Activated CD4-positive, alpha-beta T cell treated with anti-CD3 and anti-CD28 coated beads for 36 hours (primary cell): ENCODE results near the gene MAPK4. TPM values are rescaled to one million over a fixed set of nuclear protein-coding genes. Genes with fewer than 3 reads are reported as not detected.
"Not testable (repeated sequence)": the region's sequence is repeated elsewhere in the genome, so short reads cannot be mapped to it uniquely, and the experiment has no call there.

ENCODE experiments used
- ATAC-seq: fragments of 200-7000 bp; cut with Tn5 transposase; one replicate; pipeline ENCODE4 v1.10.0; 2021; ENCODE audit warnings: mild to moderate bottlenecking, moderate library complexity
- CTCF ChIA-PET: fragments of 350-600 bp; sonication (Branson Sonifier 250); formaldehyde crosslinking; loops from one replicate; lab custom pipeline; 2021; ENCODE audit warnings: antibody characterized with exemption; lab: Charles Lee
- POLR2A ChIA-PET: fragments of 350-600 bp; sonication (Branson Sonifier 250); formaldehyde crosslinking; loops from one replicate; lab custom pipeline; 2021; ENCODE audit warnings: antibody characterized with exemption, inconsistent platforms; lab: Charles Lee
- DNase-seq: peaks from one replicate; pipeline ENCODE4 v3.0.0-alpha.2; 2020
- H3K27ac Mint-ChIP-seq: one replicate; pipeline ENCODE4 v1.8.0; 2021; ENCODE audit warnings: mixed read lengths
- H3K27me3 Mint-ChIP-seq: one replicate; pipeline ENCODE4 v1.8.0; 2021; ENCODE audit warnings: mixed read lengths
- H3K36me3 Mint-ChIP-seq: one replicate; pipeline ENCODE4 v1.8.0; 2021; ENCODE audit warnings: low read depth, mixed read lengths
- H3K4me1 Mint-ChIP-seq: one replicate; pipeline ENCODE4 v1.8.0; 2021; ENCODE audit warnings: mixed read lengths
- H3K4me3 Mint-ChIP-seq: one replicate; pipeline ENCODE4 v1.8.0; 2021; ENCODE audit warnings: mild to moderate bottlenecking, moderate library complexity, mixed read lengths
- H3K9me3 Mint-ChIP-seq: one replicate; pipeline ENCODE4 v1.8.0; 2021; ENCODE audit warnings: low read depth, mixed read lengths
- intact Hi-C, 2 experiments: fragments of 100-400 bp; cut with DNase I in 1 of 2; cut with micrococcal nuclease in 1 of 2; formaldehyde crosslinking; loops; one replicate each; pipeline versions ENCODE4 v1.14.2 to v1.15.1; 2022 to 2024; cut with DNase I, micrococcal nuclease
- total RNA-seq, 2 experiments: library from RNA; stranded (reverse); gene quantifications; one replicate each; pipeline ENCODE4 v1.2.3, GENCODE V29; 2021

MAPK4 gene
- not detected for total RNA-seq

- DNase-seq, result peak; percentile 43
- CTCF ChIA-PET, result no interaction called here
- peaks cover 9% of the 10 kb centered on the region for H3K9me3 Mint-ChIP-seq
These were observed at the start of gene MAPK4 for GRCh38 chr18:50559752-50560680. TSS of gene MAPK4 (plus strand) at chr18:50560087. CDS start at chr18:50663959, 103,872 bp downstream.

DNA sequence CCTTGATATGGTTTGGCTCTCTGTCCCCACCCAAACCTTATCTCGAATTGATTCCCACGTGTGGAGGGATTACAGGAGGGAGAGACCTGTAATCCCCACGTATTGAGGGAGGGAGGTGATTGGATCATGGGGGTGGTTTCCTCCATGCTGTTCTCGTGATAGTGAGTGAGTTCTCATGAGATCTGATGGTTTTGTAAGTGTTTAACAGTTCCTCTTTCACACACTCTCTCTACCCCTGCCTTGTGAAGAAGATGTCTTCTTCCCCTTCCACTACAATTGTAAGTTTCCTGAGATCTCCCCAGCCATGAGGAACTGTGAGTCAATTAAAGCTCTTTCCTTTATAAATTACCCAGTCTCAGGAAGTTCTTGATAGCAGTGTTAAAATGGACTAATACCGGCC is 42.6 kb upstream of the MAPK4 start:
- H3K27me3 Mint-ChIP-seq, H3K36me3 Mint-ChIP-seq, H3K4me1 Mint-ChIP-seq, POLR2A ChIA-PET, DNase-seq, H3K9me3 Mint-ChIP-seq, intact Hi-C loops, H3K4me3 Mint-ChIP-seq, CTCF ChIA-PET, H3K27ac Mint-ChIP-seq, ATAC-seq: not testable (repeated sequence)

More at GRCh38 chr18:50559752-50560680, at the start of gene MAPK4:
- Mint-ChIP-seq H3K27ac (no peak within 1 kb of the TSS), H3K4me3 (peak within 1 kb of the TSS; percentile 46), H3K4me1 (peaks cover 4% of the 10 kb centered on the region), H3K36me3 (no peaks in the 10 kb centered on the region), H3K27me3 (peaks cover 61% of the 10 kb centered on the region)
- intact Hi-C loops, result no loop called here
- ATAC-seq, result peak; percentile 83
- POLR2A ChIA-PET, result interaction anchor here (0.5 kb wide), 1 partner anchor 1665 kb away, joined by 4 read pairs; no protein-coding TSS in a partner anchor

- POLR2A ChIA-PET, result no interaction called here
- CTCF ChIA-PET, result no interaction called here
- no peak for ATAC-seq
- Mint-ChIP-seq H3K27ac (no peak overlapping the region), H3K9me3 (no peaks in the 10 kb centered on the region), H3K4me3 (no peak overlapping the region), H3K4me1 (no peaks in the 10 kb centered on the region), H3K36me3 (no peaks in the 10 kb centered on the region), H3K27me3 (peaks cover 12% of the 10 kb centered on the region)
- DNase-seq, result no peak
- intact Hi-C loops, result no loop called here
These were observed 40.9 kb upstream of the MAPK4 start for GRCh38 chr18:50518787-50519546.

DNA sequence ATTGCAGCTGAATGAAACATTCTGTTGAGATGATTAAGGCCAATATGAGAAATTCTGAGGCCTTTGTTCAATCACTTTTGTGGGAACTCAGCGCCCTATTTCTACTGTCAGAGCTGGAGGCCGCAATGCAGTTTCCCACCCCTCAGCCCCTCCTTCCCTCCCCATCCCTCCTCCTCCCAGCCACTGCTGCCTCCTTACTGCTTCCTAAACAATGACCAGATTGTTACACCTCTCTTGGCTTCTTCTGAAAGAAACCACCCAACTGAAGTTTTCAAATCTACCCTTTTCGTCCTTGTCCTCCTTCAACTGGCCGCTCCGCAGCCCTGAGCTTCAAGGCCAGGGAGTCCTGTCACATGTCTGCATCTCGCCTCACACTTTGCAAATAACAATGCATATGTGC is 36.7 kb upstream of the MAPK4 start:
- no peaks in the 10 kb centered on the region for H3K36me3 Mint-ChIP-seq
- H3K27ac Mint-ChIP-seq, result no peak overlapping the region
- ATAC-seq (no peak), DNase-seq (no peak)
- peaks cover 2% of the 10 kb centered on the region for H3K9me3 Mint-ChIP-seq
- intact Hi-C loops, result no loop called here
- H3K4me3 Mint-ChIP-seq, result no peak overlapping the region
- CTCF ChIA-PET, result interaction anchor here (0.6 kb wide), 1 partner anchor 126 kb away, joined by 3 read pairs; no protein-coding TSS in a partner anchor
- H3K27me3 Mint-ChIP-seq, result peaks cover 18% of the 10 kb centered on the region
- no peaks in the 10 kb centered on the region for H3K4me1 Mint-ChIP-seq
- POLR2A ChIA-PET, result no interaction called here

- no peak overlapping the region for H3K4me3 Mint-ChIP-seq
- H3K4me1 Mint-ChIP-seq, result no peaks in the 10 kb centered on the region
- H3K27me3 Mint-ChIP-seq, result peaks cover 14% of the 10 kb centered on the region
- ChIA-PET CTCF (interaction anchor here (0.7 kb wide), 1 partner anchor 1099 kb away, joined by 4 read pairs; no protein-coding TSS in a partner anchor), POLR2A (no interaction called here)
- H3K27ac Mint-ChIP-seq, result no peak overlapping the region
- H3K36me3 Mint-ChIP-seq, result no peaks in the 10 kb centered on the region
- intact Hi-C loops, result no loop called here
- DNase-seq, result no peak
- H3K9me3 Mint-ChIP-seq, result peaks cover 8% of the 10 kb centered on the region
- no peak for ATAC-seq
These were observed 32.1 kb upstream of the MAPK4 start for GRCh38 chr18:50527636-50528307.

- intact Hi-C loops, result no loop called here
- Mint-ChIP-seq H3K4me3 (no peak overlapping the region), H3K27ac (no peak overlapping the region), H3K36me3 (no peaks in the 10 kb centered on the region), H3K27me3 (peaks cover 10% of the 10 kb centered on the region), H3K9me3 (peaks cover 14% of the 10 kb centered on the region), H3K4me1 (no peaks in the 10 kb centered on the region)
- no peak for DNase-seq
- POLR2A ChIA-PET, result no interaction called here
- ATAC-seq, result no peak
- CTCF ChIA-PET, result no interaction called here
These were observed 31.1 kb upstream of the MAPK4 start for GRCh38 chr18:50528806-50529205.

- intact Hi-C loops, H3K27me3 Mint-ChIP-seq, DNase-seq, H3K4me1 Mint-ChIP-seq, H3K36me3 Mint-ChIP-seq, ATAC-seq, H3K4me3 Mint-ChIP-seq, POLR2A ChIA-PET, CTCF ChIA-PET, H3K27ac Mint-ChIP-seq: not testable (repeated sequence)
- H3K9me3 Mint-ChIP-seq, result peaks cover 17% of the 10 kb centered on the region
These were observed 26.1 kb upstream of the MAPK4 start for GRCh38 chr18:50533822-50534221.

GRCh38 chr18:50544476-50544875 is 15.4 kb upstream of the MAPK4 start:
- CTCF ChIA-PET, H3K9me3 Mint-ChIP-seq, intact Hi-C loops, H3K4me3 Mint-ChIP-seq, DNase-seq, H3K4me1 Mint-ChIP-seq, H3K27ac Mint-ChIP-seq, POLR2A ChIA-PET, H3K36me3 Mint-ChIP-seq, H3K27me3 Mint-ChIP-seq, ATAC-seq: not testable (repeated sequence)

DNA sequence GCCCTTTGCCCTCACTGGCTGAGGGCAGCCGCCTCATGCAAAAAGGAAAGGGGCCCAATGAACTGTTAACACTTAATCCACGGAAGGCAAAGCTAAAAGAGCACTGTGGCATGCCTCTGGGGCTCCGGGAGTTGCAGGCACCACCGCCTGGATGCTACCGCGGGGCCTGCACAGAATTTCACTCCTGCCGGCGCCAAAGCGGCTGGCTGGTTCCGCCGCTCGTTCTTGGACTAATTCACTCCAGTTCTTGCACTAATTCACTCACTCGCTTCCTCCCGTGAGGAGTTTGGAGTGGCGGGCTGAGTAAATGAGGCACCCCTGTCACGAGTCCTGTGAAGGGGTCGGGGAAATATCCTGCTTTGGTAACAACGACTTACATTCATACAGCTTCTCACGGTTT is 14.0 kb upstream of the MAPK4 start:
- peaks cover 9% of the 10 kb centered on the region for H3K27me3 Mint-ChIP-seq
- DNase-seq, result no peak
- no peak overlapping the region for H3K4me3 Mint-ChIP-seq
- ATAC-seq, result no peak
- no peaks in the 10 kb centered on the region for H3K9me3 Mint-ChIP-seq
- ChIA-PET CTCF (interaction anchor here (0.8 kb wide), 1 partner anchor 38 kb away, joined by 3 read pairs; no protein-coding TSS in a partner anchor), POLR2A (no interaction called here)
- no peak overlapping the region for H3K27ac Mint-ChIP-seq
- no peaks in the 10 kb centered on the region for H3K4me1 Mint-ChIP-seq
- H3K36me3 Mint-ChIP-seq, result no peaks in the 10 kb centered on the region
- intact Hi-C loops, result no loop called here

DNA sequence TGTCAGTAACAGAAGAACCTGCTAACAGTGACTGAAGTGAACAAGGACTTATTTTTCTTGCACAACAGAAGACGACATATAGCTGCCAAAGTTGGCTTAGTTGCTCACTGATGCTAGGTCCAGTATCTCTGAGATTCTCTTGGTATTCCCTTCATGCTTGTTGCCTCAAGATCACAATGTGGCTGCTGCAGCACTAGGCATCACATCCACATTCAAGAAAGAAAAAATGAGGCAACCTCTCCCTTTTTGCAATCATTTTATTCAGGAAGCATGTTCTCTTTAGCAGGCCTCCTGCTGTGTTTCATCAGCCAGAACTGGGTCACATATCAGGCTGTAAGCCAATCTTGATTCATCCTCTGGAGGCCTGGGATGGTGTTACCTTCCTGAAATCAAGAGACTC is 11.7 kb upstream of the MAPK4 start:
- Mint-ChIP-seq H3K4me3 (no peak overlapping the region), H3K4me1 (no peaks in the 10 kb centered on the region), H3K27me3 (peaks cover 9% of the 10 kb centered on the region), H3K36me3 (no peaks in the 10 kb centered on the region), H3K27ac (no peak overlapping the region), H3K9me3 (no peaks in the 10 kb centered on the region)
- ChIA-PET CTCF (no interaction called here), POLR2A (no interaction called here)
- ATAC-seq (no peak), DNase-seq (no peak)
- intact Hi-C loops, result no loop called here

- H3K27ac Mint-ChIP-seq, ATAC-seq, H3K36me3 Mint-ChIP-seq, DNase-seq, H3K4me3 Mint-ChIP-seq, POLR2A ChIA-PET, intact Hi-C loops, CTCF ChIA-PET, H3K4me1 Mint-ChIP-seq, H3K9me3 Mint-ChIP-seq: not testable (repeated sequence)
- H3K27me3 Mint-ChIP-seq, result peaks cover 32% of the 10 kb centered on the region
These were observed 8.2 kb upstream of the MAPK4 start for GRCh38 chr18:50551651-50552050.
